Occipital lobe (tissue), 2 donors: ENCODE results near the gene CD300LG. TPM values are rescaled to one million over a fixed set of nuclear protein-coding genes. Genes with fewer than 3 reads are reported as not detected.
"Not testable (repeated sequence)": the region's sequence is repeated elsewhere in the genome, so short reads cannot be mapped to it uniquely, and the experiment has no call there.

Source experiments
- DNase-seq: peaks from one replicate; lab custom pipeline; 2025; lab: John Stamatoyannopoulos, UW
- total RNA-seq: library from RNA; depleted of rRNA; stranded (reverse); fragments of >200 nt; gene quantifications from one replicate; pipeline ENCODE4 v1.2.3, GENCODE V29; 2014

Gene CD300LG
- total RNA-seq = not detected

GRCh38 chr17:43846963-43847371 lies at the start of gene CD300LG:
Gene CD300LG, plus strand, starts transcription at chr17:43847176. Its CDS starts 41 bp downstream, at chr17:43847217.
- no peak for DNase-seq

- not testable (repeated sequence) for DNase-seq
These were observed 49.0 kb upstream of the CD300LG start for GRCh38 chr17:43798024-43798423.

- DNase-seq = no peak
These were observed 47.9 kb upstream of the CD300LG start for GRCh38 chr17:43799047-43799446.

- DNase-seq = no peak
These were observed 46.2 kb upstream of the CD300LG start for GRCh38 chr17:43800736-43801135.

- DNase-seq = no peak
These were observed 45.1 kb upstream of the CD300LG start for GRCh38 chr17:43801844-43802243.

GRCh38 chr17:43803758-43804157 lies 43.2 kb upstream of the CD300LG start:
- no peak for DNase-seq

- no peak for DNase-seq
These were observed 41.9 kb upstream of the CD300LG start for GRCh38 chr17:43805117-43805516.

GRCh38 chr17:43808076-43808475 lies 38.9 kb upstream of the CD300LG start:
- DNase-seq = no peak

GRCh38 chr17:43809121-43809520 lies 37.9 kb upstream of the CD300LG start:
- DNase-seq = no peak

- DNase-seq = no peak
These were observed 36.7 kb upstream of the CD300LG start for GRCh38 chr17:43810226-43810715.

- no peak for DNase-seq
These were observed 36.2 kb upstream of the CD300LG start for GRCh38 chr17:43810823-43811222.

- DNase-seq = no peak
These were observed 34.3 kb upstream of the CD300LG start for GRCh38 chr17:43812396-43813265.

- DNase-seq = no peak
These were observed 33.6 kb upstream of the CD300LG start for GRCh38 chr17:43813386-43813785.

- DNase-seq = no peak
These were observed 33.0 kb upstream of the CD300LG start for GRCh38 chr17:43814026-43814425.

- DNase-seq = no peak
These were observed 32.3 kb upstream of the CD300LG start for GRCh38 chr17:43814714-43815113.

GRCh38 chr17:43816336-43817320 lies 30.3 kb upstream of the CD300LG start:
- no peak for DNase-seq

- DNase-seq = no peak
These were observed 29.1 kb upstream of the CD300LG start for GRCh38 chr17:43817826-43818225.

- no peak for DNase-seq
These were observed 28.0 kb upstream of the CD300LG start for GRCh38 chr17:43818966-43819365.

- DNase-seq = no peak
These were observed 26.2 kb upstream of the CD300LG start for GRCh38 chr17:43820759-43821158.

- DNase-seq = no peak
These were observed 24.3 kb upstream of the CD300LG start for GRCh38 chr17:43822570-43823190.

GRCh38 chr17:43823350-43824084 lies 23.5 kb upstream of the CD300LG start:
- no peak for DNase-seq
